ENCODE measurements around the gene SSTR3.

DNA sequence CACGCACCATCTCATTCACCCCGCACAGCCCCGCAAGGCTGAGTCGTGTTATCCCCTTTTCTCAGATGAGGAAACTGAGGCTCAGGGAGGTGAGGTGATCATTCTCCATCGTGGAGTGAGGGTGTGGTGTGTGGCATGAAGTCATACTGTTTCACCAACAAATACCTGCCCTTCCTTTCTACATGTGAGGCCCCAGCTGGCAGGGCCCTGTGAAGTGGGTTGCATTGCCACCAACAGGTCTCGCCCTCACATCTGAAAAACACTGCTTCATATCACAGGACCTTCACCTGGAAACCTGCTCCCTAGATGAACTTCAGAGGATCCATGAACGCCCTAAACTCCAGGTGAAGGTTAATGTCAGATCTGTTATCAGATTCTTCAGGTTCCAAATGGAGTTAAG lies 4.3 kb downstream of the SSTR3 start:
- TF ChIP-seq POLR2A (IDR thresholded peaks at IDR 0.05; ENCODE audit: low read depth, low read length) = no peak
- no peak for TF ChIP-seq POLR2AphosphoS5 (IDR thresholded peaks at IDR 0.05; ENCODE audit: low read depth, low read length)
- no peak for TF ChIP-seq TAF1 (IDR thresholded peaks at IDR 0.05; ENCODE audit: borderline replicate concordance, low read depth, low read length)
